ENCODE data around the gene RPL38.

RPL38 gene

GRCh38 chr17:74234486-74234885, 31.0 kb downstream of the RPL38 start:
- DNase-seq (ENCODE audit: insufficient read length, low spot score) (no peak), FAIRE-seq (no peak)
- no peak for TF ChIP-seq POLR2A (IDR thresholded peaks at IDR 0.05; ENCODE audit: low read depth, low read length)

DNA sequence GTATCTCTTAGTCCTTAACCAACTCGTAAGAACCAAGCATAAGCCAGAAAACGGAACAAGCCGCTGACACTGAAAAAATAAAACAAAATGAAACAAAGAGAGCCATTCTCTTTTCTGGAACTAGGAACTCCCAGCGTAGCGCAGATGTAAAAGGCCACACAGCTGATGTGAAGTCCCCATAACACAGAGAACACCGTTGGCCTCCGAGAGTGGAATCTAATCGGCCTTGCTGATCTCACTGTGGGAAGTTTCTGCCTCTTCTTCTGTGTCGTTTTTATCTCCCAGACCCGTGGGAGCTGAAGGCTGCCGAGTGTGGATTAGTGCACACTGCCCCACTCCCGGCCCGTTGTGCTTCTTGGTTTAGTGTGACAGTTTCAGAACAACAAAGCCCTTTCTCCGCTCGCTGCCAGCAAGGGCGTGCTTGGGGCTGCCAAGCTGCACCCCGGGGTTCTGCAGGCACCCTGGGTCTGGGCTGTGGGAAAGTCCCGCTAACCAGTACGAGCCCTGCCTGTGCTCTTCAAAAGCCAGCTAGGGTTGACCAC, 31.6 kb downstream of the RPL38 start:
- FAIRE-seq (no peak), DNase-seq (ENCODE audit: insufficient read length, low spot score) (no peak)
- no peak for TF ChIP-seq POLR2A (IDR thresholded peaks at IDR 0.05; ENCODE audit: low read depth, low read length)

DNA sequence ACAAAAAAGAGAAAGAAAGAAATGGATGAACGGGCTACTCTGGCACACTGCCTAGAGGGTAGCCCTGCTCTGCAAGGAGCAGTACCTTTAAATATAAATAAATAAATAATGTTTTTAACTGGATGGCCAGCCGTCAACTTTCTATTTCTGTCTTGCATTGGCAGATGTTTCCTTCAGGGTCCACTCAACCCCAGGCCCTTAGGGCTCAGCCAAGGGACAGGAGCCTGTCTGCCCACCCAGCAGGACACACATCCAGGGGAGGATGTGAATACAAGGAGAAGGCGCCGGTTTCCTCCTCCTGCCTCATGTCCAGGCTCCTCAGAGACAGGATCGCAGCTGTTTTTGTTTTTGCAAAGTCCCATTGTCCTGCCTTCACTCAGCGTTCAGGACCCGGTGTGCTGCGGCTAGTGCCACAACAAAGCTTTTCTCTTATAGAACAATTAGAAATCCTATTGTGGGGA, 32.5 kb downstream of the RPL38 start:
- TF ChIP-seq POLR2A (IDR thresholded peaks at IDR 0.05; ENCODE audit: low read depth, low read length), result no peak
- no peak for FAIRE-seq
- no peak for DNase-seq (ENCODE audit: insufficient read length, low spot score)

GRCh38 chr17:74237321-74237720, 33.8 kb downstream of the RPL38 start:
- no peak for TF ChIP-seq POLR2A (IDR thresholded peaks at IDR 0.05; ENCODE audit: low read depth, low read length)
- no peak for FAIRE-seq
- no peak for DNase-seq (ENCODE audit: insufficient read length, low spot score)

GRCh38 chr17:74239172-74239571, 35.7 kb downstream of the RPL38 start:
- FAIRE-seq, result no peak
- no peak for DNase-seq (ENCODE audit: insufficient read length, low spot score)
- TF ChIP-seq POLR2A (IDR thresholded peaks at IDR 0.05; ENCODE audit: low read depth, low read length), result no peak

GRCh38 chr17:74240618-74241205, 37.2 kb downstream of the RPL38 start:
- FAIRE-seq (no peak), DNase-seq (ENCODE audit: insufficient read length, low spot score) (no peak)
- TF ChIP-seq POLR2A (IDR thresholded peaks at IDR 0.05; ENCODE audit: low read depth, low read length), result no peak

GRCh38 chr17:74241431-74241830, 38.0 kb downstream of the RPL38 start:
- FAIRE-seq, result no peak
- no peak for TF ChIP-seq POLR2A (IDR thresholded peaks at IDR 0.05; ENCODE audit: low read depth, low read length)
- no peak for DNase-seq (ENCODE audit: insufficient read length, low spot score)

DNA sequence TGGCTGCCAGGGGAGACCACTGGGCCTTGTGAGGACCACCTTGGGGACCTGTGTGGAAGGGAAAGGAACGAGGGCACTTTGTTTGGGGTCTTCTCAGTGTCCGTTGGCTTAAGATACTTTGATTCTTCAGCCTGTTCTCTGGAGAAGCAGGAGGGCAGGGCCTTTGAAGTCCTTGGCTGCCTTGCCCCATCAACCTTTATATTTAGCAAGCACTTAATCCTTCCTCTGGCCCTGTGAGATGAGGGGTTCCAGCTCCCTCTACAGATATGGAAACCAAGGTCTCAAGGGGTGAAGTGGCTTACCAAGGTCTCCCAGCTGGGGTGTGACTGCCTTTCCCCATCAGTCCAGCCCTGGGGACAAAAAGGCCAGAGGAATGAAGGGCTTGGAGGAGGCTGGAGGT, 38.4 kb downstream of the RPL38 start:
- DNase-seq (ENCODE audit: insufficient read length, low spot score) (no peak), FAIRE-seq (no peak)
- TF ChIP-seq POLR2A (IDR thresholded peaks at IDR 0.05; ENCODE audit: low read depth, low read length), result no peak

DNA sequence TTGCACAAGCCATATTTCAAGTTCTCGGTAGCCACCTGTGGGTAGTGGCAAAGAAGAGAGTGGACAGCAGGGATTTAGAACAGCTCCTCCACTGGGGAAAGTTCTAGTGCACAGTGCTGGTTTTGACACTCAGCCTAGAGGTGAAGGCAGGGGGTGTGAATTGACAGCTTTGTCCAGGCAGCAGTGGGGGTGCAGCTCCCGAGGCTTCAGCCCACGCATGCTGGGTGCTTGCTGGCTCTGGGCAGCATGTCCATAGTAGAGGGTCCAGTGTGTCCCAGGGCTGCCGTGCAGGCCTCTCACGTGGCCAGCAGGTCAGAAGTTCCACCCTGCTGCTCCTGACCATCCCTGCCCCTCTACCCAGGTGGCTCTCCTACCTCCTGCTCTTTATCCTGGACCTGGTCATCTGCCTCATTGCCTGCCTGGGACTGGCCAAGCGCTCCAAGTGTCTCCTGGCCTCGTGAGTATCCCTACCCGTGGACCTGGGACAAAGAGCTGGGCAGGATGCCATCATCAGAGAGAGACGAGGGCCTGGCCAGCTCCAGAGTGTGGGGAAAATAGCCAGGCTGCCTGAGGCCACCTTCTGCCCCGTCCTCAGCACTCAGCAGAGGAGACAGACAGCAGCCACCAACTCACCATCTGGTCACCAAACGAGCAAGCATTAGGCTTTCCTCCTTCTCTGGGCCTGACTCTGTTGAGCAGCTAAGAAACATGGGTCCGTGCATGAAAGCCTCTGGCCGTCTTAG, 39.7 kb downstream of the RPL38 start:
- no peak for FAIRE-seq
- no peak for TF ChIP-seq POLR2A (IDR thresholded peaks at IDR 0.05; ENCODE audit: low read depth, low read length)
- DNase-seq (ENCODE audit: insufficient read length, low spot score), result no peak

- TF ChIP-seq POLR2A (IDR thresholded peaks at IDR 0.05; ENCODE audit: low read depth, low read length), result no peak
- DNase-seq (ENCODE audit: insufficient read length, low spot score) (no peak), FAIRE-seq (no peak)
Observed at GRCh38 chr17:74244128-74244527, 40.6 kb downstream of the RPL38 start.

DNA sequence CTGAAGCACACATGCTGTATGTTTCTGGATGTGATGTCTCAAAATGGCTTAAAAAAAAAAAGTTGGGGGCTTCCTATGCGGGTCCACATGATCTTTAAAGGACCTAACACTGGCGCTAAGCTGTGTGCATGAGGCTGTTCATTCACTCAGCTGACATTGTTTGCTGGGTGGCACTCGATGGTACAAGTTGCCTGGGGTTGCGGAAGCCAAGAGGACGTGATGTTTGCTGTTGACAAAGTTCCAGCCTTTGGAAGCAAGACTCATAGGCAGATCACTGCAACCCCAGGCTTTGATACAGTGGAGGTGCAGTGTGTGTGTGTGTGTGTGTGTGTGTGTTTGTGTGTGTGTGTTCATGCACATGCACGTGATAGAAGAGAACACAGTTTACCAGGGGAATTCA, 41.1 kb downstream of the RPL38 start:
- no peak for FAIRE-seq
- TF ChIP-seq POLR2A (IDR thresholded peaks at IDR 0.05; ENCODE audit: low read depth, low read length), result no peak

DNA sequence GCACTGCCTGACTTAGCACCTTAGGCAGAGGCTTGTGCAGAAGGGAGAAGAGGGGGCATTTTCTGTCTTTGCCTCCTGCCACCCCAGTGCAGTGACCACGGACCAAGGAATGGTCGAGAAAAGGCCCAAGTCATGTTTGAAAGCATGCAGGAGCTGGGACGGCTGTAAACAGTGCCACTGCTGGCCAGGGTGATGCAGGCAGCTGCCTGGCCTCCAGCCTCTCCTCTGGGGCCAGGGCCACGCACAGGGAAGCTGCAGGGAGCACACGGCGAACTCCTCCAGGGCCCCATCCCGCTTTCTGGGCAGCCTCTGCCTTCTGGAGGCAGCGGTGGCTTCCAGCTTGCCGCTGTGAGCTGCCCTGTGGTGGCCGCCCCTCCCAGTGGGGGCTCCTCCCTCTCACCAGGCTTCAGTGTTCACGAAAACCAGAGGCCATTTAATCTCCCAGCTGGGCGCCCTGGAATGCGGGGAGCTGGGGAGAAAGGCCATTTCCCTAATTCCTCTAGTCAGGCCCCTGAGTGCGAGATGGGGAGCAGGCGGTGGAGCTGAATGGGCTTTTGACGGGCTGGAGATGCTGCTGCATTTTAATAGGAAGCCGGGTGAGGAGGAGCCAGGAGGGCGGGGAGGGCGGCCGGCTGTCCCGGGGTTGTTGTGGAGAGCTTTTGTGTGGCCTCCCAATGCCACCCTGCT, 41.8 kb downstream of the RPL38 start:
- FAIRE-seq (no peak), DNase-seq (ENCODE audit: insufficient read length, low spot score) (no peak)
- no peak for TF ChIP-seq POLR2A (IDR thresholded peaks at IDR 0.05; ENCODE audit: low read depth, low read length)

More for the DNA sequence above, 41.1 kb downstream of the RPL38 start:
- no peak for DNase-seq (ENCODE audit: insufficient read length, low spot score)

DNA sequence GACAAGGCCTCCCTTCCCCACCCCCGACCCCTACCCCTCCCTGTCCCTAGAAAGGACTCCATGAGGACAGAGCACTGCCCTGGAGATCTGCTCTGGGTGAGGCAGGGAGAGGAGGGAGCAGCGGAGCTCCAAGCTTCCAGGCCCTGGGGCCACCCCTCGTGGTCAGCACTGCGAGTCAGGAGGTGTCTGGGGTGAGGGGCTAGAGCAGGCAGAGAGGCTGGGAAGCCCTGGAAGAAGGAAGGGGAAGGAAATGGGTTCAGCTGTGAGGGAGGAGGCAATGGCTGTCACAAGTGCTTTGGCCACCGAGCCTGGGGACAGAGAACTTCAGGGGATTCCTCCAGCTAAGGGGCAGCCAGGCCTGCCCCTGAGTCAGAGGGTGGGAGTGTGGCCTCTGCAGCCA, 42.4 kb downstream of the RPL38 start:
- DNase-seq (ENCODE audit: insufficient read length, low spot score), result no peak
- no peak for FAIRE-seq
- no peak for TF ChIP-seq POLR2A (IDR thresholded peaks at IDR 0.05; ENCODE audit: low read depth, low read length)

- no peak for FAIRE-seq
- no peak for TF ChIP-seq POLR2A (IDR thresholded peaks at IDR 0.05; ENCODE audit: low read depth, low read length)
Observed at GRCh38 chr17:74249590-74250270, 46.3 kb downstream of the RPL38 start.

More at GRCh38 chr17:74249590-74250270, 46.3 kb downstream of the RPL38 start:
- DNase-seq (ENCODE audit: insufficient read length, low spot score), result no peak

Data from H54 (cell line).